ENCODE data around the gene DKK3. TPM values are rescaled to one million over a fixed set of nuclear protein-coding genes. Genes with fewer than 3 reads are reported as not detected.

Gene DKK3
- 100 to 1,000 TPM; 518 to 872 (median 646) TPM for total RNA-seq (2021; fragmentation: NEBNext Ultra II Directional; extraction: Animal tissue kit (Norgen Biotek cat#: 25700))
- long read RNA-seq, transcript DKK3-202 (8 exons, 2,650 nt) = minor isoform, 8 of 1,225 reads
- long read RNA-seq, transcript DKK3-201 (8 exons, 2,636 nt) = major isoform, 202 of 1,225 reads
- long read RNA-seq, partial matches to known transcripts = 691 of 1,225 reads
- long read RNA-seq, other reads (novel, unspliced or antisense) = 323 of 1,225 reads

DNA sequence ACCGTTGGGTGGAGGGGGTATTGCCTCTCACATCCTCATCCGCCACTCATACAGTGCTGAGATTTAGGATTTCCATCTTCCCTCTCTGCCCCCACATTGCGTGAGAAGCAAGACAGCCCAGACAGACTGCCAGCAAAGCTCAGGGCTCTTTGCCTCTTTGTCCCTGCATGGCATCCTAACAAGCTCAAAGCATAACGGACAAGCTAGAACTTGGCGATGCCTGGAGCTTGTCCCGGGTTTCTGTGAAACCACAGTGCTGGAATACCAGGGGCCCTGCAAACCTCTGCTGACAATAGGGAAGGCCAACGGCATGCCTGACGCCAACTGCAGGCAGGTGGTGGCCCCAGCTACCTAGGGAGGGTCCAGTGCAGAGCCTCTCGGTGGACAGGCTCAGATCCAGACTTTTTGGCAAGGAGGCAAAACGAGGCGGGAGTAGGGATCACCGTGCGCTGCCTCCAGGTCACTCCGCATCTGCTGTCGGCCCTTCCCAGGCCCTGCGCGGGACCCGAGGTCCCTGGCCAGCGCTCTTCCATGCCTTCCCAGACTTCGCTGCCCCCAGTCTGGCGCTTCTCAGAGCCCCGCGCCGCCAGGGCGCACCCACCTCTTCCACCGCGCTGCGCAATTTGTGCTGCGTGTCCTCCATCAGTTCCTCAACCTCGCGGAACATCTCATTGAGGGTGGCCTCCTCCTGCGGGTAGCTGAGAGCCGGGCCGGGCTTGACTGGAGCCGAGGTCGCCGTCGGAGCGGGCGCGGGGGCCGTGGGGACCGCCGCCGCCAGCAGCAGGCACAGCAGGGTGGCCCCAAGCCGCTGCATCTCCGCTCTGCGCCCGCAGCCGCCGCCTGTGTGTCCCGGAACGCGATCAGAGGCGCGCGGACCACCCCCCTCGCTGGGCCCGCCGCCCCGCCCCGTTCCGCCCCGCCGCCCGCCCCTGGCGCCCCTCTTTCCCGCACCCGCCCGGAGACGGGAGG, at the start of gene DKK3:
TSS of gene DKK3 (minus strand) at position 858 of the 969 bp plus-strand sequence. CDS start at position 814, 44 bp downstream.
- TF ChIP-seq, protein P1, sequence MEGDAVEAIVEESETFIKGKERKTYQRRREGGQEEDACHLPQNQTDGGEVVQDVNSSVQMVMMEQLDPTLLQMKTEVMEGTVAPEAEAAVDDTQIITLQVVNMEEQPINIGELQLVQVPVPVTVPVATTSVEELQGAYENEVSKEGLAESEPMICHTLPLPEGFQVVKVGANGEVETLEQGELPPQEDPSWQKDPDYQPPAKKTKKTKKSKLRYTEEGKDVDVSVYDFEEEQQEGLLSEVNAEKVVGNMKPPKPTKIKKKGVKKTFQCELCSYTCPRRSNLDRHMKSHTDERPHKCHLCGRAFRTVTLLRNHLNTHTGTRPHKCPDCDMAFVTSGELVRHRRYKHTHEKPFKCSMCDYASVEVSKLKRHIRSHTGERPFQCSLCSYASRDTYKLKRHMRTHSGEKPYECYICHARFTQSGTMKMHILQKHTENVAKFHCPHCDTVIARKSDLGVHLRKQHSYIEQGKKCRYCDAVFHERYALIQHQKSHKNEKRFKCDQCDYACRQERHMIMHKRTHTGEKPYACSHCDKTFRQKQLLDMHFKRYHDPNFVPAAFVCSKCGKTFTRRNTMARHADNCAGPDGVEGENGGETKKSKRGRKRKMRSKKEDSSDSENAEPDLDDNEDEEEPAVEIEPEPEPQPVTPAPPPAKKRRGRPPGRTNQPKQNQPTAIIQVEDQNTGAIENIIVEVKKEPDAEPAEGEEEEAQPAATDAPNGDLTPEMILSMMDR (IDR thresholded peaks at IDR 0.05) = no peak
- peak; percentile 38 for DNase-seq
- Mint-ChIP-seq H3K4me3 (peak within 1 kb of the TSS; percentile 89), H3K36me3 (ENCODE audit: low read depth) (peaks cover 36% of the 10 kb centered on the region), H3K9me3 (no peaks in the 10 kb centered on the region), H3K27me3 (ENCODE audit: insufficient read depth) (no peaks in the 10 kb centered on the region; the same call in 1 of the 2 replicates), H3K27ac (peak within 1 kb of the TSS; percentile 82), H3K4me1 (ENCODE audit: low read depth) (peaks cover 58% of the 10 kb centered on the region)

DNA sequence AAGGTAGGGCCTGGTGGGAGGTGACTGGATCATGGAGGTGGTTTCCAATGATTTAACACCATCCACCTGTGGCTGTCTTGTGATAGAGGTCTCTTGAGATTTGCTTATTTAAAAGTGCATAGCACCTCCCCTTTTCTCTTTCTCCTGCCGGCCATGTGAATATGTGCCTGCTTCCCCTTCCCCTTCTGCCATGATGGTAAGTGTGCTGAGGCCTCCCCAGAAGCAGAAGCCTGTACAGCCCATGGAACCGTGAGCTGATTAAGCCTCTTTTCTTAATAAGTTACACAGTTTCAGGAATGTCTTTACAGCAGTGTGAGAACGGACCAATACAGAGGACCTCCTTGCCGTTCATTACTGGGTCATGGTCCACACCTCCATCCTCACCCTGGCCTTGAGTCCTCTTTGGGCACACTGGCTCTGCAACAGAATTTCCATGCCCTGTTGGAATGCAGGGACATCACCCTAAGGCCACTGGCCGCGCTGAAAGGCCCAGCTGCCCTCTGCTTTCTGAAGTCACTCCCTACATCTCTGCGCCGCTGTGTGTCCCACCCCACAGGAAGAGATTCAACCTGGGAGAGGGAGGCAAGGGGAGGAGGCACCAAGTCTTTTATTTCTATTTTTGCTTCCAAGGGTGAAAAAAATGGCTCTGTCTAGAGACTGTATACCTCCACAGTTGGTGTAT, 49.0 kb upstream of the DKK3 start:
- TF ChIP-seq, protein P1 (IDR thresholded peaks at IDR 0.05) = no peak
- H3K36me3 Mint-ChIP-seq (ENCODE audit: low read depth) = peaks cover 5% of the 10 kb centered on the region; the same call in 1 of the 2 replicates

DNA sequence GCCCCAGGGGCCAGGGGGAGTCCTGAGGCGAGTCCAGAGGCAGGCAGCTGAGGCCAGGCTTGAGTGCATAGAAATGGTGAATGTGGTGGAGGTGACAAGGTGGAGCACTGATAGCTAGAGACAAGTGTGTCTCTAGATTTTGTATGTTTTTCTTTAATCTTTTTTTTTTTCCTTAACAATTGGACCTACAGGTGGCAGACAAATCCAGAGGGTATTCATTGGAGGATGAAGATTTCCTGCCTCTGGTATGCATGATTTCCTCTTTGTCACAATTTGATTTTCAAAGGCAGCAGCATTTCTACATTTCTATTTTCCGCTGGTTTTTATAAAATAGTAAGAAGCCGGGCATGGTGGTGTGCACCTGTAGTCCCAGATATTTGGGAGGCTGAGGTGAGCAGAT, 47.7 kb upstream of the DKK3 start:
- TF ChIP-seq, protein P1 (IDR thresholded peaks at IDR 0.05) = peak; percentile 54; the same call in 1 of the 2 replicates
- DNase-seq = no peak
- H3K9me3 Mint-ChIP-seq = no peaks in the 10 kb centered on the region
- no peaks in the 10 kb centered on the region for H3K27me3 Mint-ChIP-seq (ENCODE audit: insufficient read depth)
- H3K4me3 Mint-ChIP-seq = no peak overlapping the region
- H3K4me1 Mint-ChIP-seq (ENCODE audit: low read depth) = peaks cover 15% of the 10 kb centered on the region
- no peak overlapping the region for H3K27ac Mint-ChIP-seq
- H3K36me3 Mint-ChIP-seq (ENCODE audit: low read depth) = peaks cover 5% of the 10 kb centered on the region; the same call in 1 of the 2 replicates

More for the DNA sequence above, 49.0 kb upstream of the DKK3 start:
- Mint-ChIP-seq H3K27me3 (ENCODE audit: insufficient read depth) (no peaks in the 10 kb centered on the region; the same call in 1 of the 2 replicates), H3K4me3 (no peak overlapping the region), H3K9me3 (no peaks in the 10 kb centered on the region), H3K27ac (no peak overlapping the region), H3K4me1 (ENCODE audit: low read depth) (peaks cover 15% of the 10 kb centered on the region)
- DNase-seq = no peak

DNA sequence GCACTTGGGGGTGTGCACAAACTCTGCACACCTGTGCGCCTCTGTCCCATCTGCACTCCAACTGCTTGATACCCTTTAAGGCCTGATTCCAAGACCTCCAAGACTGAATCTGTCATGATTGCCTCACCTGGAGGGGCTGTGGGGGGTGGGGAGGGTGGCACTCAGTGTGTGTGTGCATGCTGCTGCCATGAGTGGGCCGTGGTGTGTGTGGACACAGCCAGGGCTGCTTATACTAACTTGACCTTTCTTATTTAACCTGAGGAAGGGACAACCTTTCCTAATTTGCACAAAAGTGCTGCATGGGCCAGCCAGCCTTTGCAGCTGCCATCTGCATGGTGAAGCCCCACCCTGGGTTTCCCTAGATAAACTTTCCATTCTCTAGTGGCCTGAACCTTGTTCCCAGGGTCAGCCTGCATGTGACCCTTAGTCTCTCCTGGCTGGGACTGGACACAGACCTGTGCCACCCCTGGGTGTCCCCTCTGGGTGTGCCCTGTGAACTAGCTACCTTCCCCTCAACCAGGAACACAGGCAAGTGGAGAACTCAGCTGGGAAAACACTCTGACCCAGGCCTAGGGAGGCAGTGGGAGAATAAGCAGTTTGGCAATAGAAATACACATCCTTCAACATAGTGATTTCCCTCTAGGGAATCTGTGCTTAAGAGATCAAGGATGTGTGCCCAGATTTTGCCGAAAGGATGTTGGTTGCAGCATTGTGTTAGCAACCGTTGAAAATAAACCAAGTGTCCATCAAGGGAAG, 45.4 kb upstream of the DKK3 start:
- Mint-ChIP-seq H3K36me3 (ENCODE audit: low read depth) (peaks cover 5% of the 10 kb centered on the region; the same call in 1 of the 2 replicates), H3K9me3 (no peaks in the 10 kb centered on the region), H3K27me3 (ENCODE audit: insufficient read depth) (no peaks in the 10 kb centered on the region), H3K27ac (no peak overlapping the region), H3K4me1 (ENCODE audit: low read depth) (peaks cover 21% of the 10 kb centered on the region), H3K4me3 (no peak overlapping the region)
- TF ChIP-seq, protein P1 (IDR thresholded peaks at IDR 0.05) = no peak
- no peak for DNase-seq

All from HFFc6 (cell line).